ENCODE results near the gene MEGF11.

Gene MEGF11

GRCh38 chr15:66101715-66102395, 151.7 kb downstream of the MEGF11 start:
- ATAC-seq (ENCODE audit: low read depth) (no peak), DNase-seq (ENCODE audit: low spot score) (peak; percentile 19)
- Histone ChIP-seq H3K4me1 (ENCODE audit: insufficient read depth, poor library complexity, severe bottlenecking) (no peaks in the 10 kb centered on the region), H3K9me3 (ENCODE audit: severe bottlenecking) (no peaks in the 10 kb centered on the region), H3K4me3 (ENCODE audit: severe bottlenecking) (no peak overlapping the region), H3K27ac (ENCODE audit: poor library complexity, severe bottlenecking) (no peak overlapping the region), H3K27me3 (ENCODE audit: insufficient read depth, poor library complexity, severe bottlenecking) (peaks cover 33% of the 10 kb centered on the region), H3K36me3 (ENCODE audit: low read depth) (no peaks in the 10 kb centered on the region)
- TF ChIP-seq CTCF (IDR thresholded peaks at IDR 0.05; ENCODE audit: poor library complexity, severe bottlenecking), result no peak

- no peak for TF ChIP-seq CTCF (IDR thresholded peaks at IDR 0.05; ENCODE audit: poor library complexity, severe bottlenecking)
- no peaks in the 10 kb centered on the region for H3K4me1 ChIP-seq (ENCODE audit: insufficient read depth, poor library complexity, severe bottlenecking)
- DNase-seq (ENCODE audit: low spot score), result peak; percentile 68
- H3K27me3 ChIP-seq (ENCODE audit: insufficient read depth, poor library complexity, severe bottlenecking), result peaks cover 22% of the 10 kb centered on the region
- H3K27ac ChIP-seq (ENCODE audit: poor library complexity, severe bottlenecking), result no peak overlapping the region
- H3K36me3 ChIP-seq (ENCODE audit: low read depth), result no peaks in the 10 kb centered on the region
- no peak overlapping the region for H3K4me3 ChIP-seq (ENCODE audit: severe bottlenecking)
- no peaks in the 10 kb centered on the region for H3K9me3 ChIP-seq (ENCODE audit: severe bottlenecking)
- ATAC-seq (ENCODE audit: low read depth), result no peak
Observed at GRCh38 chr15:66100761-66101160, 152.8 kb downstream of the MEGF11 start.

GRCh38 chr15:66099950-66100671, 153.4 kb downstream of the MEGF11 start:
- Histone ChIP-seq H3K36me3 (ENCODE audit: low read depth) (no peaks in the 10 kb centered on the region), H3K27ac (ENCODE audit: poor library complexity, severe bottlenecking) (no peak overlapping the region), H3K4me1 (ENCODE audit: insufficient read depth, poor library complexity, severe bottlenecking) (no peaks in the 10 kb centered on the region), H3K27me3 (ENCODE audit: insufficient read depth, poor library complexity, severe bottlenecking) (peaks cover 17% of the 10 kb centered on the region), H3K4me3 (ENCODE audit: severe bottlenecking) (no peak overlapping the region), H3K9me3 (ENCODE audit: severe bottlenecking) (no peaks in the 10 kb centered on the region)
- no peak for TF ChIP-seq CTCF (IDR thresholded peaks at IDR 0.05; ENCODE audit: poor library complexity, severe bottlenecking)
- peak; percentile 74 for DNase-seq (ENCODE audit: low spot score)
- ATAC-seq (ENCODE audit: low read depth), result no peak

- ATAC-seq (ENCODE audit: low read depth) (no peak), DNase-seq (ENCODE audit: low spot score) (peak; percentile 59)
- Histone ChIP-seq H3K27ac (ENCODE audit: poor library complexity, severe bottlenecking) (no peak overlapping the region), H3K4me3 (ENCODE audit: severe bottlenecking) (no peak overlapping the region), H3K4me1 (ENCODE audit: insufficient read depth, poor library complexity, severe bottlenecking) (no peaks in the 10 kb centered on the region), H3K36me3 (ENCODE audit: low read depth) (no peaks in the 10 kb centered on the region), H3K27me3 (ENCODE audit: insufficient read depth, poor library complexity, severe bottlenecking) (peaks cover 11% of the 10 kb centered on the region), H3K9me3 (ENCODE audit: severe bottlenecking) (no peaks in the 10 kb centered on the region)
- no peak for TF ChIP-seq CTCF (IDR thresholded peaks at IDR 0.05; ENCODE audit: poor library complexity, severe bottlenecking)
Observed at GRCh38 chr15:66098022-66098363, 155.6 kb downstream of the MEGF11 start.

All from RWPE2 (cell line).